H1 (cell line): ENCODE data around the gene INPP4A. TPM values are rescaled to one million over a fixed set of nuclear protein-coding genes. Genes with fewer than 3 reads are reported as not detected.
A peak's percentile ranks its signal among the peaks of the same experiment; 100 is the strongest.

ENCODE experiments used
- CTCF ChIA-PET: fragments of 300-600 bp; sonication (Branson Sonifier 250); formaldehyde crosslinking; loops from one replicate; lab custom pipeline; 2021; ENCODE audit not compliant: partially characterized antibody; lab: Charles Lee
- POLR2A ChIA-PET: fragments of 300-600 bp; sonication (Branson Sonifier 250); formaldehyde crosslinking; loops from one replicate; lab custom pipeline; 2021; ENCODE audit warnings: inconsistent platforms; ENCODE audit not compliant: partially characterized antibody; lab: Charles Lee
- DNase-seq, 2 experiments: peaks; one replicate each; pipeline versions ENCODE4 v3.0.0 to v3.0.0-alpha.2; 2010 to 2022; ENCODE audit warnings: low spot score in 2 of 2, low read depth in 1 of 2, mixed read lengths in 1 of 2
- FAIRE-seq: peaks from 2 replicates; lab custom pipeline; 2011; peaks lifted over from hg19 to GRCh38; lab: Jason Lieb, UNC
- H2AFZ ChIP-seq: 2 replicates; pipeline ENCODE4 v1.8.1; 2012; ENCODE audit warnings: low read length, inconsistent platforms
- H2AK5ac ChIP-seq: 2 replicates; pipeline ENCODE4 v1.6.1; 2013; ENCODE audit warnings: low read depth, low read length
- H2BK120ac ChIP-seq: replicated peaks from 2 replicates; pipeline ENCODE3; 2013; ENCODE audit warnings: low read depth, low read length, inconsistent platforms
- H2BK12ac ChIP-seq: 2 replicates; pipeline ENCODE4 v1.6.1; 2013; ENCODE audit warnings: low read depth, low read length
- H2BK15ac ChIP-seq: 2 replicates; pipeline ENCODE4 v1.6.1; 2013; ENCODE audit warnings: low read length
- H2BK20ac ChIP-seq: 2 replicates; pipeline ENCODE4 v1.6.1; 2013; ENCODE audit warnings: low read length
- H2BK5ac ChIP-seq: 2 replicates; pipeline ENCODE4 v1.6.1; 2013; ENCODE audit warnings: low read depth, low read length
- H3K14ac ChIP-seq: 2 replicates; pipeline ENCODE4 v1.6.1; 2013; ENCODE audit warnings: inconsistent platforms; ENCODE audit not compliant: insufficient read length
- H3K18ac ChIP-seq: 2 replicates; pipeline ENCODE4 v1.6.1; 2013; ENCODE audit warnings: low read length; ENCODE audit errors: extremely low read depth
- H3K23ac ChIP-seq: 2 replicates; pipeline ENCODE4 v1.6.1; 2013; ENCODE audit warnings: inconsistent platforms; ENCODE audit not compliant: insufficient read length
- H3K23me2 ChIP-seq: 2 replicates; pipeline ENCODE4 v1.6.1; 2013; ENCODE audit warnings: low read depth, low read length
- H3K27ac ChIP-seq: 2 replicates; pipeline ENCODE4 v1.6.1; 2011; ENCODE audit warnings: low read depth, low read length, inconsistent platforms
- H3K27me3 ChIP-seq, 4 experiments: replicated peaks in 1 of 4; 1 replicate in 1 of 4; 2 replicates in 3 of 4; pipeline versions ENCODE4 v1.6.1 to v1.8.1; 2011 to 2013; ENCODE audit warnings: low read length in 3 of 4, mild to moderate bottlenecking in 3 of 4, inconsistent platforms in 2 of 4, mixed read lengths in 2 of 4, moderate library complexity in 1 of 4; ENCODE audit not compliant: control insufficient read depth in 3 of 4, insufficient read depth in 3 of 4; ENCODE audit errors: extremely low read depth in 1 of 4
- H3K36me3 ChIP-seq, 4 experiments: 2 replicates each; pipeline versions ENCODE4 v1.6.1 to v1.8.1; 2011 to 2013; ENCODE audit warnings: mild to moderate bottlenecking in 4 of 4, low read length in 3 of 4, moderate library complexity in 2 of 4, control low read depth in 1 of 4, inconsistent platforms in 1 of 4; ENCODE audit not compliant: insufficient read depth in 4 of 4, control insufficient read depth in 2 of 4
- H3K4ac ChIP-seq: replicated peaks from 2 replicates; pipeline ENCODE3; 2013; ENCODE audit warnings: low read length, low read depth, mixed read lengths, inconsistent platforms; ENCODE audit not compliant: insufficient read length
- H3K4me1 ChIP-seq, 4 experiments: replicated peaks in 1 of 4; 1 replicate in 1 of 4; 2 replicates in 3 of 4; pipeline versions ENCODE4 v1.6.1 to v1.8.1; 2011 to 2013; ENCODE audit warnings: low read length in 3 of 4, inconsistent platforms in 2 of 4, mixed read lengths in 1 of 4; ENCODE audit not compliant: insufficient read depth in 4 of 4, control insufficient read depth in 3 of 4
- H3K4me2 ChIP-seq, 2 experiments: 2 replicates each; pipeline versions ENCODE4 v1.6.1 to v1.8.1; 2011 to 2013; ENCODE audit warnings: low read depth in 2 of 2, low read length in 2 of 2, control low read depth in 1 of 2, inconsistent platforms in 1 of 2, mild to moderate bottlenecking in 1 of 2; ENCODE audit not compliant: insufficient read depth in 1 of 2
- H3K4me3 ChIP-seq, 4 experiments: fragments of 200-600, 300-600 bp in 1 of 4; sonication (generic), shearing (Covaris generic), sonication (Bioruptor Twin) in 1 of 4; 2 replicates each; pipeline versions ENCODE4 v1.5.1 to v1.8.1; 2011 to 2016; ENCODE audit warnings: low read length in 4 of 4, low read depth in 3 of 4, control low read depth in 2 of 4, inconsistent platforms in 2 of 4, mild to moderate bottlenecking in 2 of 4, mixed read lengths in 1 of 4, moderate library complexity in 1 of 4; ENCODE audit not compliant: insufficient read depth in 2 of 4; ENCODE audit errors: extremely low read depth in 1 of 4
- H3K56ac ChIP-seq: replicated peaks from 2 replicates; pipeline ENCODE3; 2013; ENCODE audit warnings: low read depth, mild to moderate bottlenecking, mixed read lengths, low read length, inconsistent platforms; ENCODE audit not compliant: insufficient read length
- H3K79me1 ChIP-seq: 2 replicates; pipeline ENCODE4 v1.6.1; 2013; ENCODE audit warnings: low read depth, low read length, control low read depth
- H3K79me2 ChIP-seq, 2 experiments: 2 replicates each; pipeline versions ENCODE4 v1.6.1 to v1.8.1; 2012 to 2013; ENCODE audit warnings: low read length in 2 of 2, mild to moderate bottlenecking in 2 of 2, inconsistent platforms in 1 of 2; ENCODE audit not compliant: insufficient read depth in 2 of 2, control insufficient read depth in 1 of 2
- H3K9ac ChIP-seq, 4 experiments: replicated peaks in 1 of 4; 1 replicate in 1 of 4; 2 replicates in 3 of 4; pipeline versions ENCODE4 v1.6.1 to v1.8.1; 2011 to 2013; ENCODE audit warnings: low read depth in 3 of 4, low read length in 3 of 4, control low read depth in 2 of 4, mild to moderate bottlenecking in 2 of 4, moderate library complexity in 2 of 4, inconsistent platforms in 1 of 4; ENCODE audit errors: extremely low read depth in 1 of 4
- H3K9me3 ChIP-seq, 2 experiments: 2 replicates each; pipeline versions ENCODE4 v1.6.1 to v1.8.1; 2012 to 2013; ENCODE audit warnings: mild to moderate bottlenecking in 2 of 2, moderate library complexity in 2 of 2, control low read depth in 1 of 2, inconsistent platforms in 1 of 2, low read depth in 1 of 2, low read length in 1 of 2, mixed read lengths in 1 of 2; ENCODE audit not compliant: insufficient read depth in 2 of 2
- H4K20me1 ChIP-seq, 2 experiments: replicated peaks in 1 of 2; 2 replicates each; pipeline versions ENCODE3 to v1.8.1; 2011 to 2013; ENCODE audit warnings: inconsistent platforms in 2 of 2, low read length in 2 of 2, mild to moderate bottlenecking in 1 of 2; ENCODE audit not compliant: insufficient read depth in 2 of 2, control insufficient read depth in 1 of 2
- H4K5ac ChIP-seq: 2 replicates; pipeline ENCODE4 v1.6.1; 2013; ENCODE audit warnings: low read length, low read depth, mixed read lengths, inconsistent platforms; ENCODE audit not compliant: insufficient read length
- H4K8ac ChIP-seq: 2 replicates; pipeline ENCODE4 v1.8.0; 2013; ENCODE audit warnings: mild to moderate bottlenecking, moderate library complexity, low read length, inconsistent platforms; ENCODE audit not compliant: insufficient read depth; ENCODE audit errors: extremely low read depth
- H4K91ac ChIP-seq: replicated peaks from 2 replicates; pipeline ENCODE3; 2013; ENCODE audit warnings: low read length, mixed read lengths, inconsistent platforms; ENCODE audit not compliant: insufficient read length
- ASH2L ChIP-seq: fragments of 200-600, 300-600 bp; sonication (generic); IDR thresholded peaks from one replicate; pipeline ENCODE4 v1.7.1; 2017; ENCODE audit warnings: low read length
- CBX8 ChIP-seq: fragments of 300-800, 300-1000 bp; sonication (generic); IDR thresholded peaks from 2 replicates; pipeline ENCODE4 v1.7.1; 2016; ENCODE audit warnings: low read depth, low read length, borderline replicate concordance
- GABPA ChIP-seq: IDR thresholded peaks from 2 replicates; pipeline ENCODE4 v1.6.1; 2011; ENCODE audit warnings: mild to moderate bottlenecking, low read length, moderate library complexity, borderline replicate concordance; ENCODE audit not compliant: insufficient read depth
- GTF2F1 ChIP-seq: IDR thresholded peaks from 2 replicates; pipeline ENCODE4 v1.6.1; 2012; ENCODE audit warnings: low read depth, low read length, improper control_type of control experiment, borderline replicate concordance
- HDAC2 ChIP-seq, 2 experiments: fragments of 300-600 bp in 1 of 2; sonication (generic) in 1 of 2; IDR thresholded peaks; 2 replicates each; pipeline ENCODE4 v1.6.1; 2011 to 2012; ENCODE audit warnings: low read depth in 2 of 2, low read length in 2 of 2, mild to moderate bottlenecking in 2 of 2, moderate library complexity in 2 of 2, borderline replicate concordance in 1 of 2, inconsistent platforms in 1 of 2
- NANOG ChIP-seq: IDR thresholded peaks from 2 replicates; pipeline ENCODE4 v1.6.1; 2011; ENCODE audit warnings: low read length, low read depth, mild to moderate bottlenecking, inconsistent platforms; ENCODE audit not compliant: insufficient read depth, poor library complexity, severe bottlenecking
- POLR2A ChIP-seq, 2 experiments: IDR thresholded peaks; 1 replicate in 1 of 2; 2 replicates in 1 of 2; pipeline ENCODE4 v1.6.1; 2011; ENCODE audit warnings: low read depth in 2 of 2, low read length in 2 of 2, mild to moderate bottlenecking in 2 of 2; ENCODE audit errors: control extremely low read depth in 1 of 2
- POLR2AphosphoS5 ChIP-seq: IDR thresholded peaks from 2 replicates; pipeline ENCODE4 v1.6.1; 2011; ENCODE audit warnings: low read depth, low read length
- SAP30 ChIP-seq: fragments of 300-600 bp; sonication (generic); IDR thresholded peaks from 2 replicates; pipeline ENCODE4 v1.7.1; 2012; ENCODE audit warnings: low read length, moderate library complexity, mild to moderate bottlenecking, inconsistent platforms; ENCODE audit not compliant: insufficient read depth, insufficient replicate concordance
- SIX5 ChIP-seq: IDR thresholded peaks from 2 replicates; pipeline ENCODE4 v1.6.1; 2011; ENCODE audit warnings: mild to moderate bottlenecking, low read depth, low read length
- SP4 ChIP-seq: IDR thresholded peaks from 2 replicates; pipeline ENCODE4 v1.6.1; 2012; ENCODE audit warnings: low read length, inconsistent platforms
- TAF1 ChIP-seq: IDR thresholded peaks from 2 replicates; pipeline ENCODE4 v1.6.1; 2011; ENCODE audit warnings: mild to moderate bottlenecking, low read depth, low read length
- TAF7 ChIP-seq: optimal IDR thresholded peaks from 2 replicates; pipeline ENCODE3; 2011; ENCODE audit warnings: low read depth, mild to moderate bottlenecking, inconsistent platforms, low read length, moderate library complexity, borderline replicate concordance
- TEAD4 ChIP-seq: IDR thresholded peaks from 2 replicates; pipeline ENCODE4 v1.6.1; 2012; ENCODE audit warnings: low read depth, low read length, inconsistent platforms, mixed read lengths
- ZNF274 ChIP-seq: IDR thresholded peaks from 2 replicates; pipeline ENCODE4 v1.7.0; 2012; ENCODE audit warnings: low read length, borderline replicate concordance; ENCODE audit errors: extremely low read depth
- WGBS, 2 experiments: shearing (Covaris generic) in 1 of 2; methylation state at CpG; one replicate each; pipeline versions ENCODE4 v1.1.6 to v1.1.7; 2013 to 2015; ENCODE audit warnings: low lambda C conversion rate in 2 of 2, mixed read lengths in 2 of 2, inconsistent platforms in 1 of 2, low coverage in 1 of 2, missing lambda C conversion rate in 1 of 2; ENCODE audit not compliant: insufficient replicate concordance in 2 of 2, insufficient coverage in 1 of 2, insufficient read length in 1 of 2; ENCODE audit errors: extremely low coverage in 1 of 2, missing lambda C conversion rate in 1 of 2; 5-methylcytosine and 5-hydroxymethylcytosine counted together
- polyA plus RNA-seq, 7 experiments: library from polyadenylated mRNA; depleted of rRNA in 3 of 7; stranded (reverse) in 5 of 7; unstranded in 2 of 7; fragments of >200 nt in 5 of 7; fragments of 200-250 nt in 2 of 7; gene quantifications; 1 replicate in 5 of 7; 2 replicates in 1 of 7; 4 replicates in 1 of 7; pipeline versions ENCODE4 v1.2.1 to v1.2.3, GENCODE V29; 2011 to 2013; ENCODE audit warnings: missing spikeins in 2 of 7, mixed read lengths in 2 of 7
- total RNA-seq: library from RNA; stranded (reverse); fragmentation: NEBNext Ultra II Directional; extraction: Animal tissue kit (Norgen Biotek cat#: 25700); gene quantifications from 2 replicates; pipeline ENCODE4 v1.2.1, GENCODE V29; 2021

The INPP4A gene
- total and polyA plus RNA-seq, 2 of the 8 experiments (the other 6 are each of a cell fraction or from before 2014, with no cell fraction given), result 25.6 to 34.3 TPM

DNA sequence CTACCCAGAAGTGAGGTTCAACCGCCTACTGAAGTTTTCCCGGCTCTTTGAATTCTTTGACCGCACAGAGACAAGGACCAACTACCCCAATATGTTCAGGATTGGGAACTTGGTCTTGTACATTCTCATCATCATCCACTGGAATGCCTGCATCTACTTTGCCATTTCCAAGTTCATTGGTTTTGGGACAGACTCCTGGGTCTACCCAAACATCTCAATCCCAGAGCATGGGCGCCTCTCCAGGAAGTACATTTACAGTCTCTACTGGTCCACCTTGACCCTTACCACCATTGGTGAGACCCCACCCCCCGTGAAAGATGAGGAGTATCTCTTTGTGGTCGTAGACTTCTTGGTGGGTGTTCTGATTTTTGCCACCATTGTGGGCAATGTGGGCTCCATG is 48.7 kb upstream of the INPP4A start:
- H3K14ac ChIP-seq, result no peak overlapping the region

More for the DNA sequence above, 48.7 kb upstream of the INPP4A start:
- no peak overlapping the region; the same call in 1 of the 2 replicates for H2BK12ac ChIP-seq
- no peak overlapping the region for H4K91ac ChIP-seq
- no peak for FAIRE-seq
- no peak overlapping the region for H3K18ac ChIP-seq
- 0 out of 2 replicates have a peak overlapping the region, but pooled peaks have one; percentile 3 for H2AK5ac ChIP-seq
- H2AFZ ChIP-seq, result no peak overlapping the region
- DNase-seq, result no peak
- H4K20me1 ChIP-seq, result no peaks in the 10 kb centered on the region
- no peak for TF ChIP-seq GABPA
- TF ChIP-seq TAF1, result no peak
- no peak for TF ChIP-seq TAF7
- TF ChIP-seq TEAD4, result no peak
- no peak for TF ChIP-seq POLR2AphosphoS5
- TF ChIP-seq SIX5, result no peak
- no peak for TF ChIP-seq SAP30
- TF ChIP-seq HDAC2 (IDR thresholded peaks at IDR 0.05; ENCODE audit: borderline replicate concordance in 1 of 2, low read depth in 2 of 2, low read length in 2 of 2), result no peak
- TF ChIP-seq GTF2F1, result no peak
- TF ChIP-seq ZNF274, result no peak
- no peak for TF ChIP-seq SP4
- TF ChIP-seq NANOG, result no peak
- no peak for TF ChIP-seq ASH2L
- no peak for TF ChIP-seq CBX8
- TF ChIP-seq POLR2A (IDR thresholded peaks at IDR 0.05; ENCODE audit: control extremely low read depth in 1 of 2, low read depth in 2 of 2, low read length in 2 of 2), result no peak
- H3K9me3 ChIP-seq, result no peaks in the 10 kb centered on the region; a peak in 1 of 4 replicates
- H4K5ac ChIP-seq, result no peak overlapping the region
- H3K27ac ChIP-seq, result no peak overlapping the region
- no peak overlapping the region for H3K4ac ChIP-seq
- no peaks in the 10 kb centered on the region for H3K23me2 ChIP-seq
- H2BK15ac ChIP-seq, result no peak overlapping the region
- H2BK5ac ChIP-seq, result no peak overlapping the region
- peaks cover 0 to 2% (median 0%) of the 10 kb centered on the region in 4 experiments; a peak in 2 of 7 replicates for H3K27me3 ChIP-seq
- no peak overlapping the region for H3K23ac ChIP-seq
- no peaks in the 10 kb centered on the region for H3K79me2 ChIP-seq
- H2BK120ac ChIP-seq, result no peak overlapping the region
- H4K8ac ChIP-seq, result no peak overlapping the region
- H3K4me2 ChIP-seq, result no peak overlapping the region
- no peaks in the 10 kb centered on the region for H3K79me1 ChIP-seq
- no peaks in the 10 kb centered on the region for H3K36me3 ChIP-seq
- H3K4me1 ChIP-seq, result peaks cover 0 to 4% (median 0%) of the 10 kb centered on the region in 4 experiments; a peak in 2 of 7 replicates
- H3K9ac ChIP-seq, result no peak overlapping the region
- ChIA-PET POLR2A (no interaction called here), CTCF (no interaction called here)
- WGBS, 2 experiments, result 90% methylated on average over 6 of the region's 6 CpGs; no CpG with 5 or more reads in 1 of the 2 experiments
- H3K56ac ChIP-seq, result no peak overlapping the region
- H3K4me3 ChIP-seq, result no peak overlapping the region
- no peak overlapping the region for H2BK20ac ChIP-seq
